GM12878 (cell line): ENCODE results near the gene GPR148. TPM values are rescaled to one million over a fixed set of nuclear protein-coding genes. Genes with fewer than 3 reads are reported as not detected.

Experiments used
- ATAC-seq: fragments of 200-7000 bp; cut with Tn5 transposase; 3 replicates; pipeline ENCODE4 v1.9.1; 2020; ENCODE audit warnings: mild to moderate bottlenecking, moderate library complexity
- BruUV-seq: library from RNA; stranded (reverse); fragments of 400-500 nt; replicated peaks from 2 replicates; lab custom pipeline; 2021; lab: Mats Ljungman, UMichigan
- CTCF ChIA-PET: fragments of 300-600 bp; sonication (Branson Sonifier 250); formaldehyde crosslinking; extraction: SDS; loops from one replicate; lab custom pipeline; 2021; ENCODE audit warnings: inconsistent platforms; lab: Yijun Ruan, JAX
- POLR2A ChIA-PET: fragments of 350-600 bp; formaldehyde crosslinking; extraction: SDS; loops from one replicate; lab custom pipeline; 2021; ENCODE audit warnings: inconsistent platforms; lab: Charles Lee
- RAD21 ChIA-PET: fragments of 300-600 bp; sonication (Branson Sonifier 250); formaldehyde crosslinking; loops from one replicate; lab custom pipeline; 2023; ENCODE audit warnings: antibody characterized with exemption; ENCODE audit not compliant: unreplicated experiment; lab: Charles Lee
- SMC1A ChIA-PET: fragments of 300-600 bp; sonication (Branson Sonifier 250); formaldehyde crosslinking; loops from one replicate; lab custom pipeline; 2023; ENCODE audit not compliant: unreplicated experiment, uncharacterized antibody; lab: Charles Lee
- DNase-seq: peaks from one replicate; pipeline ENCODE4 v3.0.0-alpha.2; 2011; ENCODE audit warnings: low read depth, low spot score
- FAIRE-seq: peaks from 3 replicates; lab custom pipeline; 2011; peaks lifted over from hg19 to GRCh38; lab: Jason Lieb, UNC
- H2AFZ ChIP-seq: 2 replicates; pipeline ENCODE4 v1.6.0; 2011; ENCODE audit warnings: low read depth, low read length, control low read depth; ENCODE audit not compliant: control insufficient read depth
- H3K27ac ChIP-seq: 2 replicates; pipeline ENCODE4 v1.5.1; 2011; ENCODE audit warnings: control low read depth; ENCODE audit not compliant: control insufficient read depth, insufficient read depth
- H3K27me3 ChIP-seq, 2 experiments: replicated peaks in 1 of 2; 2 replicates each; pipeline versions ENCODE4 v1.6.0 to v1.6.1; 2011; ENCODE audit warnings: low read length in 1 of 2; ENCODE audit not compliant: control insufficient read depth in 2 of 2, insufficient read depth in 2 of 2
- H3K36me3 ChIP-seq, 2 experiments: 2 replicates each; pipeline ENCODE4 v1.5.1; 2011; ENCODE audit warnings: low read length in 1 of 2; ENCODE audit not compliant: control insufficient read depth in 2 of 2, insufficient read depth in 2 of 2
- H3K4me1 ChIP-seq: 2 replicates; pipeline ENCODE4 v1.6.1; 2011; ENCODE audit warnings: mild to moderate bottlenecking, low read length, moderate library complexity, mixed read lengths; ENCODE audit not compliant: control insufficient read depth, insufficient read depth
- H3K4me2 ChIP-seq: 2 replicates; pipeline ENCODE4 v1.6.0; 2011; ENCODE audit warnings: control low read depth; ENCODE audit not compliant: control insufficient read depth, insufficient read depth
- H3K4me3 ChIP-seq: fragments of 200-600 bp; sonication (generic); 2 replicates; pipeline ENCODE4 v1.5.1; 2016
- H3K79me2 ChIP-seq: 2 replicates; pipeline ENCODE4 v1.6.0; 2011; ENCODE audit warnings: low read length; ENCODE audit not compliant: control insufficient read depth, insufficient read depth
- H3K9ac ChIP-seq: 2 replicates; pipeline ENCODE4 v1.8.0; 2011; ENCODE audit warnings: low read length, control low read depth, mixed read lengths; ENCODE audit not compliant: control insufficient read depth, insufficient read depth
- H3K9me3 ChIP-seq: replicated peaks from 3 replicates; pipeline ENCODE4 v1.5.1; 2011; ENCODE audit warnings: mild to moderate bottlenecking, low read length; ENCODE audit not compliant: control insufficient read depth, insufficient read depth
- H4K20me1 ChIP-seq: 2 replicates; pipeline ENCODE4 v1.6.0; 2011; ENCODE audit not compliant: control insufficient read depth, insufficient read depth
- BCLAF1 ChIP-seq: fragments of 450-650 bp; IDR thresholded peaks from 2 replicates; pipeline ENCODE4 v1.6.1; 2017; ENCODE audit warnings: antibody characterized with exemption, mild to moderate bottlenecking, moderate library complexity
- GATAD2B ChIP-seq: fragments of 450-650 bp; conservative IDR thresholded peaks from 2 replicates; pipeline ENCODE4 v1.6.1; 2017; ENCODE audit warnings: low read depth, mild to moderate bottlenecking, moderate library complexity
- HDAC6 ChIP-seq: fragments of 200-600 bp; sonication (generic); IDR thresholded peaks from one replicate; pipeline ENCODE4 v1.8.0; 2017; ENCODE audit warnings: antibody characterized with exemption; ENCODE audit not compliant: unreplicated experiment
- IKZF1 ChIP-seq: fragments of 450-650 bp; conservative IDR thresholded peaks from 2 replicates; pipeline ENCODE4 v1.6.1; 2017; ENCODE audit warnings: antibody characterized with exemption, mild to moderate bottlenecking
- MEF2B ChIP-seq: fragments of 450-650 bp; IDR thresholded peaks from 2 replicates; pipeline ENCODE4 v1.6.1; 2018; ENCODE audit warnings: mild to moderate bottlenecking, moderate library complexity; ENCODE audit not compliant: partially characterized antibody, poor library complexity, severe bottlenecking
- SRF ChIP-seq, 2 experiments: IDR thresholded peaks; 2 replicates each; pipeline ENCODE4 v1.6.1; 2011; ENCODE audit warnings: low read depth in 2 of 2, low read length in 2 of 2, mild to moderate bottlenecking in 1 of 2, moderate library complexity in 1 of 2
- TBL1XR1 ChIP-seq: IDR thresholded peaks from 2 replicates; pipeline ENCODE4 v1.6.1; 2012; ENCODE audit warnings: low read depth, low read length, improper control_type of control experiment
- WGBS: methylation state at CpG from one replicate; pipeline ENCODE4 v1.1.6; 2016; ENCODE audit warnings: low lambda C conversion rate; ENCODE audit not compliant: insufficient replicate concordance, insufficient coverage; ENCODE audit errors: missing lambda C conversion rate; 5-methylcytosine and 5-hydroxymethylcytosine counted together
- in situ Hi-C: fragments of 300-500 bp; cut with MboI; formaldehyde crosslinking; loops from 9 replicates; pipeline ENCODE4 v1.14.3; 2018; ENCODE audit warnings: mixed read lengths
- intact Hi-C: fragments of 100-400 bp; cut with micrococcal nuclease; formaldehyde crosslinking; loops from one replicate; pipeline ENCODE4 v1.14.2; 2022; ENCODE audit not compliant: unreplicated experiment
- polyA plus RNA-seq, 11 experiments: library from polyadenylated mRNA; depleted of rRNA in 4 of 11; unstranded in 6 of 11; stranded (reverse) in 5 of 11; fragments of >200 nt; fragmentation: Nextera tagmentation in 4 of 11; fragmentation: Illumina TruSeq in 1 of 11; extraction: Ambion mirVana in 4 of 11; extraction: Trizol in 1 of 11; gene quantifications; 1 replicate in 1 of 11; 2 replicates in 10 of 11; pipeline versions ENCODE4 v1.2.1 to v1.2.3, GENCODE V29; 2011 to 2016; ENCODE audit warnings: inconsistent platforms in 2 of 11, missing spikeins in 2 of 11, low read depth in 1 of 11
- total RNA-seq, 4 experiments: library from RNA; depleted of rRNA in 3 of 4; stranded (reverse); fragments of >200 nt in 3 of 4; fragmentation: Illumina TruSeq in 1 of 4; extraction: Trizol in 1 of 4; gene quantifications; 2 replicates each; pipeline versions ENCODE4 v1.2.1 to v1.2.3, GENCODE V29; 2013 to 2021
- TF ChIP-seq, protein P1 (sequence below): fragments of 450-650 bp; IDR thresholded peaks from 2 replicates; pipeline ENCODE4 v1.6.1; 2017; ENCODE audit warnings: mild to moderate bottlenecking, moderate library complexity

The GPR148 gene
- total and polyA plus RNA-seq, 10 of the 15 experiments (the other 5 are each of a cell fraction or from before 2014, with no cell fraction given), result not detected

- no TSS peak for BruUV-seq
- in situ Hi-C loops (no loop called here), intact Hi-C loops (no loop called here)
- ChIA-PET POLR2A (no interaction called here), RAD21 (no interaction called here), SMC1A (no interaction called here), CTCF (no interaction called here)
- no peaks in the 10 kb centered on the region for H3K36me3 ChIP-seq
- no peaks in the 10 kb centered on the region; the same call in 2 of the 3 replicates for H3K9me3 ChIP-seq
- H2AFZ ChIP-seq, result peak overlapping the region; percentile 68
- H3K4me2 ChIP-seq, result peak overlapping the region; percentile 90; the same call in 1 of the 2 replicates
- TF ChIP-seq GATAD2B, result no peak
- no peak for TF ChIP-seq IKZF1
- TF ChIP-seq SRF (IDR thresholded peaks at IDR 0.05; ENCODE audit: low read depth in 2 of 2, low read length in 2 of 2), result no peak
- TF ChIP-seq, protein P1, sequence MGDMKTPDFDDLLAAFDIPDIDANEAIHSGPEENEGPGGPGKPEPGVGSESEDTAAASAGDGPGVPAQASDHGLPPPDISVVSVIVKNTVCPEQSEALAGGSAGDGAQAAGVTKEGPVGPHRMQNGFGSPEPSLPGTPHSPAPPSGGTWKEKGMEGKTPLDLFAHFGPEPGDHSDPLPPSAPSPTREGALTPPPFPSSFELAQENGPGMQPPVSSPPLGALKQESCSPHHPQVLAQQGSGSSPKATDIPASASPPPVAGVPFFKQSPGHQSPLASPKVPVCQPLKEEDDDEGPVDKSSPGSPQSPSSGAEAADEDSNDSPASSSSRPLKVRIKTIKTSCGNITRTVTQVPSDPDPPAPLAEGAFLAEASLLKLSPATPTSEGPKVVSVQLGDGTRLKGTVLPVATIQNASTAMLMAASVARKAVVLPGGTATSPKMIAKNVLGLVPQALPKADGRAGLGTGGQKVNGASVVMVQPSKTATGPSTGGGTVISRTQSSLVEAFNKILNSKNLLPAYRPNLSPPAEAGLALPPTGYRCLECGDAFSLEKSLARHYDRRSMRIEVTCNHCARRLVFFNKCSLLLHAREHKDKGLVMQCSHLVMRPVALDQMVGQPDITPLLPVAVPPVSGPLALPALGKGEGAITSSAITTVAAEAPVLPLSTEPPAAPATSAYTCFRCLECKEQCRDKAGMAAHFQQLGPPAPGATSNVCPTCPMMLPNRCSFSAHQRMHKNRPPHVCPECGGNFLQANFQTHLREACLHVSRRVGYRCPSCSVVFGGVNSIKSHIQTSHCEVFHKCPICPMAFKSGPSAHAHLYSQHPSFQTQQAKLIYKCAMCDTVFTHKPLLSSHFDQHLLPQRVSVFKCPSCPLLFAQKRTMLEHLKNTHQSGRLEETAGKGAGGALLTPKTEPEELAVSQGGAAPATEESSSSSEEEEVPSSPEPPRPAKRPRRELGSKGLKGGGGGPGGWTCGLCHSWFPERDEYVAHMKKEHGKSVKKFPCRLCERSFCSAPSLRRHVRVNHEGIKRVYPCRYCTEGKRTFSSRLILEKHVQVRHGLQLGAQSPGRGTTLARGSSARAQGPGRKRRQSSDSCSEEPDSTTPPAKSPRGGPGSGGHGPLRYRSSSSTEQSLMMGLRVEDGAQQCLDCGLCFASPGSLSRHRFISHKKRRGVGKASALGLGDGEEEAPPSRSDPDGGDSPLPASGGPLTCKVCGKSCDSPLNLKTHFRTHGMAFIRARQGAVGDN, result no peak
- no peak for TF ChIP-seq BCLAF1
- TF ChIP-seq HDAC6, result no peak
- TF ChIP-seq MEF2B, result no peak
- no peak for TF ChIP-seq TBL1XR1
- H4K20me1 ChIP-seq, result no peaks in the 10 kb centered on the region
- H3K27me3 ChIP-seq, result no peaks in the 10 kb centered on the region
- no peak overlapping the region for H3K4me3 ChIP-seq
- no peak overlapping the region for H3K9ac ChIP-seq
- H3K79me2 ChIP-seq, result no peaks in the 10 kb centered on the region
- no peak for FAIRE-seq
- WGBS, result 7% methylated on average over 12 of the region's 12 CpGs
- H3K4me1 ChIP-seq, result peaks cover 9% of the 10 kb centered on the region
- ATAC-seq, result peak; percentile 53
- no peak for DNase-seq
- no peak overlapping the region for H3K27ac ChIP-seq
Observed at GRCh38 chr2:130728007-130728454, 839 bp upstream of the GPR148 start.
